ENCODE measurements around the gene MRPL34.

The MRPL34 gene
- long read RNA-seq, transcript MRPL34-201 (2 exons, 968 nt) = major isoform, 66 of 85 reads
- long read RNA-seq, transcript MRPL34-203 (3 exons, 863 nt) = minor isoform, 15 of 85 reads
- long read RNA-seq, partial matches to known transcripts = 0 of 85 reads
- long read RNA-seq, other reads (novel, unspliced or antisense) = 3 of 85 reads

GRCh38 chr19:17305517-17306284, at the start of gene MRPL34:
TSS of gene MRPL34 (plus strand) at chr19:17305872. CDS start at chr19:17305893, 21 bp downstream.
- H3K27ac ChIP-seq (replicated peaks) = peak within 1 kb of the TSS; percentile 86

GRCh38 chr19:17256130-17256529, 49.5 kb upstream of the MRPL34 start:
- no peak for TF ChIP-seq GABPA (IDR thresholded peaks at IDR 0.05; ENCODE audit: low read depth)
- TF ChIP-seq, protein P1, sequence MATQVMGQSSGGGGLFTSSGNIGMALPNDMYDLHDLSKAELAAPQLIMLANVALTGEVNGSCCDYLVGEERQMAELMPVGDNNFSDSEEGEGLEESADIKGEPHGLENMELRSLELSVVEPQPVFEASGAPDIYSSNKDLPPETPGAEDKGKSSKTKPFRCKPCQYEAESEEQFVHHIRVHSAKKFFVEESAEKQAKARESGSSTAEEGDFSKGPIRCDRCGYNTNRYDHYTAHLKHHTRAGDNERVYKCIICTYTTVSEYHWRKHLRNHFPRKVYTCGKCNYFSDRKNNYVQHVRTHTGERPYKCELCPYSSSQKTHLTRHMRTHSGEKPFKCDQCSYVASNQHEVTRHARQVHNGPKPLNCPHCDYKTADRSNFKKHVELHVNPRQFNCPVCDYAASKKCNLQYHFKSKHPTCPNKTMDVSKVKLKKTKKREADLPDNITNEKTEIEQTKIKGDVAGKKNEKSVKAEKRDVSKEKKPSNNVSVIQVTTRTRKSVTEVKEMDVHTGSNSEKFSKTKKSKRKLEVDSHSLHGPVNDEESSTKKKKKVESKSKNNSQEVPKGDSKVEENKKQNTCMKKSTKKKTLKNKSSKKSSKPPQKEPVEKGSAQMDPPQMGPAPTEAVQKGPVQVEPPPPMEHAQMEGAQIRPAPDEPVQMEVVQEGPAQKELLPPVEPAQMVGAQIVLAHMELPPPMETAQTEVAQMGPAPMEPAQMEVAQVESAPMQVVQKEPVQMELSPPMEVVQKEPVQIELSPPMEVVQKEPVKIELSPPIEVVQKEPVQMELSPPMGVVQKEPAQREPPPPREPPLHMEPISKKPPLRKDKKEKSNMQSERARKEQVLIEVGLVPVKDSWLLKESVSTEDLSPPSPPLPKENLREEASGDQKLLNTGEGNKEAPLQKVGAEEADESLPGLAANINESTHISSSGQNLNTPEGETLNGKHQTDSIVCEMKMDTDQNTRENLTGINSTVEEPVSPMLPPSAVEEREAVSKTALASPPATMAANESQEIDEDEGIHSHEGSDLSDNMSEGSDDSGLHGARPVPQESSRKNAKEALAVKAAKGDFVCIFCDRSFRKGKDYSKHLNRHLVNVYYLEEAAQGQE (IDR thresholded peaks at IDR 0.05; ENCODE audit: insufficient replicate concordance, low read depth) = no peak
- no peak for TF ChIP-seq POLR2AphosphoS5 (IDR thresholded peaks at IDR 0.05; ENCODE audit: low read depth)
- TF ChIP-seq, protein P2, sequence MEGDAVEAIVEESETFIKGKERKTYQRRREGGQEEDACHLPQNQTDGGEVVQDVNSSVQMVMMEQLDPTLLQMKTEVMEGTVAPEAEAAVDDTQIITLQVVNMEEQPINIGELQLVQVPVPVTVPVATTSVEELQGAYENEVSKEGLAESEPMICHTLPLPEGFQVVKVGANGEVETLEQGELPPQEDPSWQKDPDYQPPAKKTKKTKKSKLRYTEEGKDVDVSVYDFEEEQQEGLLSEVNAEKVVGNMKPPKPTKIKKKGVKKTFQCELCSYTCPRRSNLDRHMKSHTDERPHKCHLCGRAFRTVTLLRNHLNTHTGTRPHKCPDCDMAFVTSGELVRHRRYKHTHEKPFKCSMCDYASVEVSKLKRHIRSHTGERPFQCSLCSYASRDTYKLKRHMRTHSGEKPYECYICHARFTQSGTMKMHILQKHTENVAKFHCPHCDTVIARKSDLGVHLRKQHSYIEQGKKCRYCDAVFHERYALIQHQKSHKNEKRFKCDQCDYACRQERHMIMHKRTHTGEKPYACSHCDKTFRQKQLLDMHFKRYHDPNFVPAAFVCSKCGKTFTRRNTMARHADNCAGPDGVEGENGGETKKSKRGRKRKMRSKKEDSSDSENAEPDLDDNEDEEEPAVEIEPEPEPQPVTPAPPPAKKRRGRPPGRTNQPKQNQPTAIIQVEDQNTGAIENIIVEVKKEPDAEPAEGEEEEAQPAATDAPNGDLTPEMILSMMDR (IDR thresholded peaks at IDR 0.05; ENCODE audit: insufficient read depth, low read length) = no peak
- TF ChIP-seq SPI1 (IDR thresholded peaks at IDR 0.05; ENCODE audit: borderline replicate concordance, low read depth) = no peak
- H3K27ac ChIP-seq (replicated peaks) = no peak overlapping the region
- DNase-seq (ENCODE audit: low read depth in 1 of 2, low spot score in 1 of 2) = no peak
- H3K27me3 ChIP-seq (ENCODE audit: insufficient read depth, poor library complexity, severe bottlenecking) = no peaks in the 10 kb centered on the region
- no peak overlapping the region for H3K4me3 ChIP-seq (replicated peaks; ENCODE audit: insufficient read depth, low read length)

More at GRCh38 chr19:17305517-17306284, at the start of gene MRPL34:
- DNase-seq (ENCODE audit: low read depth in 1 of 2, low spot score in 1 of 2) = peak; percentile 99 to 100
- Histone ChIP-seq H3K4me3 (replicated peaks; ENCODE audit: insufficient read depth, low read length) (peak within 1 kb of the TSS; percentile 78), H3K27me3 (ENCODE audit: insufficient read depth, poor library complexity, severe bottlenecking) (no peaks in the 10 kb centered on the region)
- peak; percentile 100 for TF ChIP-seq POLR2AphosphoS5 (IDR thresholded peaks at IDR 0.05; ENCODE audit: low read depth)
- TF ChIP-seq, protein P1 (IDR thresholded peaks at IDR 0.05; ENCODE audit: insufficient replicate concordance, low read depth) = no peak
- TF ChIP-seq GABPA (IDR thresholded peaks at IDR 0.05; ENCODE audit: low read depth) = peak; percentile 77
- TF ChIP-seq SPI1 (IDR thresholded peaks at IDR 0.05; ENCODE audit: borderline replicate concordance, low read depth) = no peak
- TF ChIP-seq, protein P2 (IDR thresholded peaks at IDR 0.05; ENCODE audit: insufficient read depth, low read length) = peak; percentile 64

DNA sequence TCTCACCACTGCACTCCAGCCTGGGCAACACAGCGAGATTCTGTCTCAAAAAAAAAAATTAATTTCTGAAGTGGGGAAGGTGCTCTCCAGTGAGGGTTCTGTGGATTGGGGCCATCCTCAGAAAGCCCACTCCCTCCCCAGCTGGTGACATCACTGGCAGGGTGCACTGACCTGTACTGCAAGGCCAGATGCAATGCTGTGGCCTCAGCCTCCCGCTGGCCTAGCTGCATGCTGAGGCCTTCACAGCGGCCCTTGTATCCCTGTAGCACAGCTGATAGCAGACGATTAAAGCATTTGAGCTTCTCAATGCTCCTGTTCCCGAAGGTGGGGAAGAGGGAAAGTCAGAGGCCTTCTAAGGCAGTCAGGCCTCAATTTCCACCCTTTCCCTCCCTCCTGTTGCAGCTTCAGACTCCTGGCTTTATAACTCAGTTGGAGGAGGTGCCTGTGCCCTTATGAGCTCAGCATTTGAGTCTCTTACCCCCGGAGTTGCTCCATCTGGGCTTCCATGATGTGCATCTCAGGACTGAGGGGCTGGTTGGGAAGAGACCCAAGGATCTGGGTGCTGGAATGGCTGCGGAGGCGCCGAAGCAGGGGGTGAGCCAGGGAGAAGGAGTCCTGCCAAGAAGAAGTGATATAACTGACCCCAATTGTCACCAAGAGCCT, 46.4 kb upstream of the MRPL34 start:
- no peak overlapping the region for H3K4me3 ChIP-seq (replicated peaks; ENCODE audit: insufficient read depth, low read length)
- H3K27me3 ChIP-seq (ENCODE audit: insufficient read depth, poor library complexity, severe bottlenecking) = no peaks in the 10 kb centered on the region
- TF ChIP-seq GABPA (IDR thresholded peaks at IDR 0.05; ENCODE audit: low read depth) (no peak), POLR2AphosphoS5 (IDR thresholded peaks at IDR 0.05; ENCODE audit: low read depth) (no peak), SPI1 (IDR thresholded peaks at IDR 0.05; ENCODE audit: borderline replicate concordance, low read depth) (no peak)
- TF ChIP-seq, protein P1 (IDR thresholded peaks at IDR 0.05; ENCODE audit: insufficient replicate concordance, low read depth) = no peak
- TF ChIP-seq, protein P2 (IDR thresholded peaks at IDR 0.05; ENCODE audit: insufficient read depth, low read length) = no peak
- no peak for DNase-seq (ENCODE audit: low read depth in 1 of 2, low spot score in 1 of 2)
- H3K27ac ChIP-seq (replicated peaks) = no peak overlapping the region
